K562 (cell line): Measurements from ENCODE around the gene ARMH1. TPM values are rescaled to one million over a fixed set of nuclear protein-coding genes. Genes with fewer than 3 reads are reported as not detected.

Source experiments
- E2F3 ChIP-seq: fragments of 250-450 bp; sonication (Bioruptor Pico); IDR thresholded peaks from 2 replicates; pipeline ENCODE4 v1.4.0; 2020; ENCODE audit warnings: mild to moderate bottlenecking
- GATA2 ChIP-seq: sonication (generic); formaldehyde crosslinking; IDR thresholded peaks from 2 replicates; pipeline ENCODE4 v1.4.0; 2020; ENCODE audit warnings: mild to moderate bottlenecking, missing genetic modification reagents
- RAD21 ChIP-seq, 2 experiments: fragments of 250-450 bp in 1 of 2; fragments of 450-650 bp in 1 of 2; sonication (Bioruptor Pico) in 1 of 2; formaldehyde crosslinking in 1 of 2; IDR thresholded peaks in 1 of 2; conservative IDR thresholded peaks in 1 of 2; 2 replicates each; pipeline versions ENCODE4 v1.4.0 to v1.8.0; 2020 to 2022; ENCODE audit warnings: mild to moderate bottlenecking in 2 of 2, moderate library complexity in 1 of 2
- SRSF7 ChIP-seq: fragments of 200-400 bp; formaldehyde crosslinking; optimal IDR thresholded peaks from 2 replicates; pipeline ENCODE3; 2017; ENCODE audit warnings: mild to moderate bottlenecking, low read depth, low read length
- TSC22D4 ChIP-seq: fragments of 450-650 bp; IDR thresholded peaks from 2 replicates; pipeline ENCODE4 v1.6.1; 2016; ENCODE audit warnings: missing genetic modification characterization, missing biosample characterization, control low read depth
- ZFP36 ChIP-seq: fragments of 150-350 bp; IDR thresholded peaks from 2 replicates; pipeline ENCODE4 v1.6.1; 2018; ENCODE audit warnings: low read length, low read depth; ENCODE audit not compliant: partially characterized antibody
- ZNF311 ChIP-seq: fragments of 250-450 bp; sonication (Bioruptor Pico); IDR thresholded peaks from 2 replicates; pipeline ENCODE4 v1.4.0; 2020; ENCODE audit warnings: mild to moderate bottlenecking, moderate library complexity
- polyA plus RNA-seq, 8 experiments: library from polyadenylated mRNA; depleted of rRNA in 4 of 8; stranded (reverse) in 5 of 8; unstranded in 3 of 8; fragments of >200 nt; fragmentation: Nextera tagmentation in 2 of 8; fragmentation: Illumina TruSeq in 1 of 8; extraction: Ambion mirVana in 2 of 8; extraction: Trizol in 1 of 8; gene quantifications; 2 replicates each; pipeline versions ENCODE4 v1.2.1 to v1.2.3, GENCODE V29; 2011 to 2014; ENCODE audit warnings: inconsistent platforms in 1 of 8, missing spikeins in 1 of 8
- total RNA-seq, 7 experiments: library from RNA; depleted of rRNA in 6 of 7; stranded (reverse); fragments of >200 nt in 6 of 7; fragmentation: Illumina TruSeq in 2 of 7; extraction: Trizol in 2 of 7; gene quantifications; 2 replicates each; pipeline versions ENCODE4 v1.2.1 to v1.2.3, GENCODE V29; 2011 to 2021; ENCODE audit warnings: low replicate concordance in 1 of 7
- TF ChIP-seq, protein P1 (sequence below): fragments of 200-600 bp; sonication (generic); IDR thresholded peaks from one replicate; pipeline ENCODE4 v1.6.1; 2012; ENCODE audit warnings: mild to moderate bottlenecking, low read depth, low read length, inconsistent platforms
- TF ChIP-seq, protein P2 (sequence below): fragments of 450-650 bp; IDR thresholded peaks from 2 replicates; pipeline ENCODE4 v1.6.1; 2017; ENCODE audit warnings: antibody characterized with exemption
- TF ChIP-seq, protein P3 (sequence below): fragments of 250-450 bp; sonication (Bioruptor Pico); IDR thresholded peaks from 2 replicates; pipeline ENCODE4 v1.4.0; 2020; ENCODE audit warnings: mild to moderate bottlenecking, moderate library complexity

The ARMH1 gene
- total and polyA plus RNA-seq, 9 of the 15 experiments (the other 6 are each of a cell fraction or from before 2014, with no cell fraction given) = 0.41 TPM; not detected in 8

DNA sequence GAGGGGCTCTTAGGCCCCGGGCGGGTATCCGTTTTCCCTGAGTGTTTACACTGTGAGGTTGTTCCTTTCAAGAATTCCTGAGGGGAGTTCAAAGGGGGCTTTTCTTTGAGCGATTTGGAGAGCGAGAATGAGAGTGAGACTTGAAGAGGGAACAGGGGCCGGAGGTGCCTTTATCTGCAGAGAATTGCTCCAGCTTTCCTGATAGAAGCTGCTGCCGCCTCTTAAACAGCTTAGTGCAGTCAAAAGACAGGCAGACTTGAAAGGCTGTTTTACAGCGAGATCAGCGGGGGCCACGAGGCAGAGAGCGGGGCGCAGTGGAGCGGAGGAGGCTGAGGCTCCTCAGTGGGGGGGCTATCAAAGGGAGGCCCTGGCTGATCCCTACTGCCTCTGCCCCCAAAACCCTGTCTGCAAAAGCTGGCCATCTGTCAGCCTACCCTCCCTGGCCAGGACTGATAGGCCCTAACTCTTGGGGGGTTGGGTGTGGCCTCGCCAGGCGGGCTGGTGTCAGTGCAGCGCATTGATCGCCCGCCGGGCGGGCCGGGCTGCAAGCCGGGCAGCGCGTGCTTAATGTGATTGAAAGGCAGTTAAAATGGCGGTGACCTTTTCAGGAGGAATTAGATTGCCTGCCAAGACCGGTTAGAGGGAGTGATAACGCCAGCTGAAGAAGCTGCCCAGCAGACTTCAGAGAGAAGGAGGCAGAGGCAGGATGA, 36.7 kb upstream of the ARMH1 start (continued):
- TF ChIP-seq, protein P1, sequence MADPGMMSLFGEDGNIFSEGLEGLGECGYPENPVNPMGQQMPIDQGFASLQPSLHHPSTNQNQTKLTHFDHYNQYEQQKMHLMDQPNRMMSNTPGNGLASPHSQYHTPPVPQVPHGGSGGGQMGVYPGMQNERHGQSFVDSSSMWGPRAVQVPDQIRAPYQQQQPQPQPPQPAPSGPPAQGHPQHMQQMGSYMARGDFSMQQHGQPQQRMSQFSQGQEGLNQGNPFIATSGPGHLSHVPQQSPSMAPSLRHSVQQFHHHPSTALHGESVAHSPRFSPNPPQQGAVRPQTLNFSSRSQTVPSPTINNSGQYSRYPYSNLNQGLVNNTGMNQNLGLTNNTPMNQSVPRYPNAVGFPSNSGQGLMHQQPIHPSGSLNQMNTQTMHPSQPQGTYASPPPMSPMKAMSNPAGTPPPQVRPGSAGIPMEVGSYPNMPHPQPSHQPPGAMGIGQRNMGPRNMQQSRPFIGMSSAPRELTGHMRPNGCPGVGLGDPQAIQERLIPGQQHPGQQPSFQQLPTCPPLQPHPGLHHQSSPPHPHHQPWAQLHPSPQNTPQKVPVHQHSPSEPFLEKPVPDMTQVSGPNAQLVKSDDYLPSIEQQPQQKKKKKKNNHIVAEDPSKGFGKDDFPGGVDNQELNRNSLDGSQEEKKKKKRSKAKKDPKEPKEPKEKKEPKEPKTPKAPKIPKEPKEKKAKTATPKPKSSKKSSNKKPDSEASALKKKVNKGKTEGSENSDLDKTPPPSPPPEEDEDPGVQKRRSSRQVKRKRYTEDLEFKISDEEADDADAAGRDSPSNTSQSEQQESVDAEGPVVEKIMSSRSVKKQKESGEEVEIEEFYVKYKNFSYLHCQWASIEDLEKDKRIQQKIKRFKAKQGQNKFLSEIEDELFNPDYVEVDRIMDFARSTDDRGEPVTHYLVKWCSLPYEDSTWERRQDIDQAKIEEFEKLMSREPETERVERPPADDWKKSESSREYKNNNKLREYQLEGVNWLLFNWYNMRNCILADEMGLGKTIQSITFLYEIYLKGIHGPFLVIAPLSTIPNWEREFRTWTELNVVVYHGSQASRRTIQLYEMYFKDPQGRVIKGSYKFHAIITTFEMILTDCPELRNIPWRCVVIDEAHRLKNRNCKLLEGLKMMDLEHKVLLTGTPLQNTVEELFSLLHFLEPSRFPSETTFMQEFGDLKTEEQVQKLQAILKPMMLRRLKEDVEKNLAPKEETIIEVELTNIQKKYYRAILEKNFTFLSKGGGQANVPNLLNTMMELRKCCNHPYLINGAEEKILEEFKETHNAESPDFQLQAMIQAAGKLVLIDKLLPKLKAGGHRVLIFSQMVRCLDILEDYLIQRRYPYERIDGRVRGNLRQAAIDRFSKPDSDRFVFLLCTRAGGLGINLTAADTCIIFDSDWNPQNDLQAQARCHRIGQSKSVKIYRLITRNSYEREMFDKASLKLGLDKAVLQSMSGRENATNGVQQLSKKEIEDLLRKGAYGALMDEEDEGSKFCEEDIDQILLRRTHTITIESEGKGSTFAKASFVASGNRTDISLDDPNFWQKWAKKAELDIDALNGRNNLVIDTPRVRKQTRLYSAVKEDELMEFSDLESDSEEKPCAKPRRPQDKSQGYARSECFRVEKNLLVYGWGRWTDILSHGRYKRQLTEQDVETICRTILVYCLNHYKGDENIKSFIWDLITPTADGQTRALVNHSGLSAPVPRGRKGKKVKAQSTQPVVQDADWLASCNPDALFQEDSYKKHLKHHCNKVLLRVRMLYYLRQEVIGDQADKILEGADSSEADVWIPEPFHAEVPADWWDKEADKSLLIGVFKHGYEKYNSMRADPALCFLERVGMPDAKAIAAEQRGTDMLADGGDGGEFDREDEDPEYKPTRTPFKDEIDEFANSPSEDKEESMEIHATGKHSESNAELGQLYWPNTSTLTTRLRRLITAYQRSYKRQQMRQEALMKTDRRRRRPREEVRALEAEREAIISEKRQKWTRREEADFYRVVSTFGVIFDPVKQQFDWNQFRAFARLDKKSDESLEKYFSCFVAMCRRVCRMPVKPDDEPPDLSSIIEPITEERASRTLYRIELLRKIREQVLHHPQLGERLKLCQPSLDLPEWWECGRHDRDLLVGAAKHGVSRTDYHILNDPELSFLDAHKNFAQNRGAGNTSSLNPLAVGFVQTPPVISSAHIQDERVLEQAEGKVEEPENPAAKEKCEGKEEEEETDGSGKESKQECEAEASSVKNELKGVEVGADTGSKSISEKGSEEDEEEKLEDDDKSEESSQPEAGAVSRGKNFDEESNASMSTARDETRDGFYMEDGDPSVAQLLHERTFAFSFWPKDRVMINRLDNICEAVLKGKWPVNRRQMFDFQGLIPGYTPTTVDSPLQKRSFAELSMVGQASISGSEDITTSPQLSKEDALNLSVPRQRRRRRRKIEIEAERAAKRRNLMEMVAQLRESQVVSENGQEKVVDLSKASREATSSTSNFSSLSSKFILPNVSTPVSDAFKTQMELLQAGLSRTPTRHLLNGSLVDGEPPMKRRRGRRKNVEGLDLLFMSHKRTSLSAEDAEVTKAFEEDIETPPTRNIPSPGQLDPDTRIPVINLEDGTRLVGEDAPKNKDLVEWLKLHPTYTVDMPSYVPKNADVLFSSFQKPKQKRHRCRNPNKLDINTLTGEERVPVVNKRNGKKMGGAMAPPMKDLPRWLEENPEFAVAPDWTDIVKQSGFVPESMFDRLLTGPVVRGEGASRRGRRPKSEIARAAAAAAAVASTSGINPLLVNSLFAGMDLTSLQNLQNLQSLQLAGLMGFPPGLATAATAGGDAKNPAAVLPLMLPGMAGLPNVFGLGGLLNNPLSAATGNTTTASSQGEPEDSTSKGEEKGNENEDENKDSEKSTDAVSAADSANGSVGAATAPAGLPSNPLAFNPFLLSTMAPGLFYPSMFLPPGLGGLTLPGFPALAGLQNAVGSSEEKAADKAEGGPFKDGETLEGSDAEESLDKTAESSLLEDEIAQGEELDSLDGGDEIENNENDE = no peak
- TF ChIP-seq RAD21 (CRISPR knock-in tag; conservative IDR thresholded peaks at IDR 0.05 in 1 of 2, IDR thresholded peaks at IDR 0.05 in 1 of 2) = 0 out of 4 replicates have a peak, but pooled peaks of 1 of the 2 experiments have one; percentile 11
- TF ChIP-seq, protein P2, sequence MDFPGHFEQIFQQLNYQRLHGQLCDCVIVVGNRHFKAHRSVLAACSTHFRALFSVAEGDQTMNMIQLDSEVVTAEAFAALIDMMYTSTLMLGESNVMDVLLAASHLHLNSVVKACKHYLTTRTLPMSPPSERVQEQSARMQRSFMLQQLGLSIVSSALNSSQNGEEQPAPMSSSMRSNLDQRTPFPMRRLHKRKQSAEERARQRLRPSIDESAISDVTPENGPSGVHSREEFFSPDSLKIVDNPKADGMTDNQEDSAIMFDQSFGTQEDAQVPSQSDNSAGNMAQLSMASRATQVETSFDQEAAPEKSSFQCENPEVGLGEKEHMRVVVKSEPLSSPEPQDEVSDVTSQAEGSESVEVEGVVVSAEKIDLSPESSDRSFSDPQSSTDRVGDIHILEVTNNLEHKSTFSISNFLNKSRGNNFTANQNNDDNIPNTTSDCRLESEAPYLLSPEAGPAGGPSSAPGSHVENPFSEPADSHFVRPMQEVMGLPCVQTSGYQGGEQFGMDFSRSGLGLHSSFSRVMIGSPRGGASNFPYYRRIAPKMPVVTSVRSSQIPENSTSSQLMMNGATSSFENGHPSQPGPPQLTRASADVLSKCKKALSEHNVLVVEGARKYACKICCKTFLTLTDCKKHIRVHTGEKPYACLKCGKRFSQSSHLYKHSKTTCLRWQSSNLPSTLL = no peak
- TF ChIP-seq ZFP36 = no peak
- TF ChIP-seq, protein P3, sequence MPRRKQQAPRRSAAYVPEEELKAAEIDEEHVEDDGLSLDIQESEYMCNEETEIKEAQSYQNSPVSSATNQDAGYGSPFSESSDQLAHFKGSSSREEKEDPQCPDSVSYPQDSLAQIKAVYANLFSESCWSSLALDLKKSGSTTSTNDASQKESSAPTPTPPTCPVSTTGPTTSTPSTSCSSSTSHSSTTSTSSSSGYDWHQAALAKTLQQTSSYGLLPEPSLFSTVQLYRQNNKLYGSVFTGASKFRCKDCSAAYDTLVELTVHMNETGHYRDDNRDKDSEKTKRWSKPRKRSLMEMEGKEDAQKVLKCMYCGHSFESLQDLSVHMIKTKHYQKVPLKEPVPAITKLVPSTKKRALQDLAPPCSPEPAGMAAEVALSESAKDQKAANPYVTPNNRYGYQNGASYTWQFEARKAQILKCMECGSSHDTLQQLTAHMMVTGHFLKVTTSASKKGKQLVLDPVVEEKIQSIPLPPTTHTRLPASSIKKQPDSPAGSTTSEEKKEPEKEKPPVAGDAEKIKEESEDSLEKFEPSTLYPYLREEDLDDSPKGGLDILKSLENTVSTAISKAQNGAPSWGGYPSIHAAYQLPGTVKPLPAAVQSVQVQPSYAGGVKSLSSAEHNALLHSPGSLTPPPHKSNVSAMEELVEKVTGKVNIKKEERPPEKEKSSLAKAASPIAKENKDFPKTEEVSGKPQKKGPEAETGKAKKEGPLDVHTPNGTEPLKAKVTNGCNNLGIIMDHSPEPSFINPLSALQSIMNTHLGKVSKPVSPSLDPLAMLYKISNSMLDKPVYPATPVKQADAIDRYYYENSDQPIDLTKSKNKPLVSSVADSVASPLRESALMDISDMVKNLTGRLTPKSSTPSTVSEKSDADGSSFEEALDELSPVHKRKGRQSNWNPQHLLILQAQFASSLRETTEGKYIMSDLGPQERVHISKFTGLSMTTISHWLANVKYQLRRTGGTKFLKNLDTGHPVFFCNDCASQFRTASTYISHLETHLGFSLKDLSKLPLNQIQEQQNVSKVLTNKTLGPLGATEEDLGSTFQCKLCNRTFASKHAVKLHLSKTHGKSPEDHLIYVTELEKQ (CRISPR knock-in tag) = no peak
- no peak for TF ChIP-seq ZNF311 (CRISPR knock-in tag)
- TF ChIP-seq SRSF7 = no peak
- no peak for TF ChIP-seq TSC22D4 (tag)
- no peak for TF ChIP-seq E2F3 (CRISPR knock-in tag)
- peak; percentile 81 for TF ChIP-seq GATA2 (CRISPR knock-in tag)
